ENCODE results near the gene TADA3. TPM values are rescaled to one million over a fixed set of nuclear protein-coding genes. Genes with fewer than 3 reads are reported as not detected.

Gene TADA3
- total and polyA plus RNA-seq, 2 of the 4 experiments (the other 2 are of a cell fraction), result 68.0 to 83.0 TPM

DNA sequence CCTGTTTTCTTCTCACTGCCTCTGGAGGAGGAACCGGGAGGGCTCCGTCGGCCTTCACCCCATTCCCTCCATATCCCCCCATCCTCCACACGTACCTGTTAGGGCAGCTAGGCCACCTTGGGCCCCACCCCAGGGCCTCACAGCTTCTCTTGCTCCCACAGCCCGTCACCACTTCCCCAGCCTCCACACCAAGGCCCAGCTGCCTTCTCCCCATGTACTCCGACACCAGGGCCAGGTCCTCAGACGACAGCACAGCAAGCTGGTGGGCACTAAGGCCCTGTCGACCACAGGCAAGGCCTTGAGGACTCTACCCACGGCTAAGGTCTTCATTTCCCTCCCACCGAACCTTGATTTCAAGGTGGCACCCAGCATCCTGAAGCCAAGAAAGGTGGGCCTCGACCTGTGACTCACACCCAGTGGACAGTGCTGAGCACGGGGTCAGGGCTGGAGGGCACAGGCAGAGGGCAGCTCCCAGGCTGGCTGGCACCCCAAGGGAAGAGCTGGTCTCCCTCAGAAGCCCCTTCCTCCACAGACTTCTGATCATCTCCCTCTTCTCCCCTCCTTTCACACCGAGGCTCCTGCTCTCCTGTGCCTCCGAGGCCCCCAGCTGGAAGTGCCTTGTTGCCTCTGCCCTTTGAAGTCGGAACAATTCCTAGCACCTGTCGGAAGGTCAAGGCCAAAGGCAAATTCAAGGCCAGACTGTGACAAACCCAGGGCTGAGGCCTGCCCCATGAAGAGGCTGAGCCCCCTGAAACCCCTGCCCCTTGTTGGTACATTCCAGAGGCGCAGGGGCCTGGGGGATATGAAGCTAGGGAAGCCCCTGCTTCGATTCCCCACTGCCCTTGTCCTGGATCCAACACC lies 42.5 kb upstream of the TADA3 start:
- H3K4ac ChIP-seq (ENCODE audit: low read depth, low read length), result no peak overlapping the region
- TF ChIP-seq FOS (IDR thresholded peaks at IDR 0.05; ENCODE audit: low read depth, low read length) (no peak), SMC3 (IDR thresholded peaks at IDR 0.05; ENCODE audit: low read depth, low read length) (no peak), RFX5 (IDR thresholded peaks at IDR 0.05; ENCODE audit: low read depth, low read length) (no peak), MXI1 (IDR thresholded peaks at IDR 0.05; ENCODE audit: borderline replicate concordance, low read depth, low read length) (no peak)
- TF ChIP-seq, protein P1, sequence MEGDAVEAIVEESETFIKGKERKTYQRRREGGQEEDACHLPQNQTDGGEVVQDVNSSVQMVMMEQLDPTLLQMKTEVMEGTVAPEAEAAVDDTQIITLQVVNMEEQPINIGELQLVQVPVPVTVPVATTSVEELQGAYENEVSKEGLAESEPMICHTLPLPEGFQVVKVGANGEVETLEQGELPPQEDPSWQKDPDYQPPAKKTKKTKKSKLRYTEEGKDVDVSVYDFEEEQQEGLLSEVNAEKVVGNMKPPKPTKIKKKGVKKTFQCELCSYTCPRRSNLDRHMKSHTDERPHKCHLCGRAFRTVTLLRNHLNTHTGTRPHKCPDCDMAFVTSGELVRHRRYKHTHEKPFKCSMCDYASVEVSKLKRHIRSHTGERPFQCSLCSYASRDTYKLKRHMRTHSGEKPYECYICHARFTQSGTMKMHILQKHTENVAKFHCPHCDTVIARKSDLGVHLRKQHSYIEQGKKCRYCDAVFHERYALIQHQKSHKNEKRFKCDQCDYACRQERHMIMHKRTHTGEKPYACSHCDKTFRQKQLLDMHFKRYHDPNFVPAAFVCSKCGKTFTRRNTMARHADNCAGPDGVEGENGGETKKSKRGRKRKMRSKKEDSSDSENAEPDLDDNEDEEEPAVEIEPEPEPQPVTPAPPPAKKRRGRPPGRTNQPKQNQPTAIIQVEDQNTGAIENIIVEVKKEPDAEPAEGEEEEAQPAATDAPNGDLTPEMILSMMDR (conservative IDR thresholded peaks at IDR 0.05; ENCODE audit: low read depth, low read length), result no peak
- no peak overlapping the region for H2AK5ac ChIP-seq (ENCODE audit: low read depth, low read length)
- H2AFZ ChIP-seq (replicated peaks; ENCODE audit: low read length, poor library complexity), result no peak overlapping the region
- peaks cover 48% of the 10 kb centered on the region for H3K36me3 ChIP-seq (ENCODE audit: control insufficient read depth, insufficient read depth, low read length)
- intact Hi-C loops (cut with micrococcal nuclease) (no loop called here), dilution Hi-C loops (cut with HindIII; ENCODE audit: low sequenced_read_pairs, unreplicated experiment) (no loop called here), in situ Hi-C loops (cut with MboI; ENCODE audit: low sequenced_read_pairs) (no loop called here)
- no peaks in the 10 kb centered on the region for H3K27me3 ChIP-seq (ENCODE audit: control insufficient read depth, insufficient read depth, low read length)
- H3K56ac ChIP-seq (ENCODE audit: extremely low read depth, insufficient read depth, low read length), result no peak overlapping the region
- H3K14ac ChIP-seq (replicated peaks; ENCODE audit: low read depth, low read length), result no peak overlapping the region
- H3K4me1 ChIP-seq (ENCODE audit: control insufficient read depth, insufficient read depth, low read length), result no peaks in the 10 kb centered on the region
- H3K4me2 ChIP-seq (ENCODE audit: low read depth, low read length), result no peak overlapping the region
- no peak overlapping the region for H3K27ac ChIP-seq (ENCODE audit: insufficient read depth, low read length)
- CTCF ChIA-PET, result no interaction called here
- no peak overlapping the region for H4K91ac ChIP-seq (ENCODE audit: insufficient read depth, low read depth, low read length)
- no peak overlapping the region for H4K5ac ChIP-seq (ENCODE audit: low read depth, low read length)
- no peak for ATAC-seq (ENCODE audit: low read depth)
- H3K9me1 ChIP-seq (ENCODE audit: insufficient read depth, low read length), result no peaks in the 10 kb centered on the region
- no peak overlapping the region for H2BK15ac ChIP-seq (ENCODE audit: low read depth, low read length)
- POLR2A ChIA-PET (ENCODE audit: unreplicated experiment), result interaction anchor here (0.8 kb wide), 1 partner anchor 9 kb away, joined by 3 read pairs; no protein-coding TSS in a partner anchor
- no peaks in the 10 kb centered on the region; a peak in 2 of 4 replicates for H3K79me1 ChIP-seq (ENCODE audit: low read depth in 1 of 2, low read length in 2 of 2)
- H3K23ac ChIP-seq (ENCODE audit: low read depth, low read length), result no peak overlapping the region
- no peak overlapping the region for H2AK9ac ChIP-seq (replicated peaks; ENCODE audit: low read depth, low read length, poor library complexity)
- H2BK120ac ChIP-seq (ENCODE audit: low read depth, low read length), result no peak overlapping the region
- no peak for DNase-seq
- WGBS, 2 experiments (ENCODE audit: extremely low coverage in 2 of 2, insufficient read length in 1 of 2), result 88% methylated on average over 3 of the region's 18 CpGs; no CpG with 5 or more reads in 1 of the 2 experiments
- H2BK5ac ChIP-seq (ENCODE audit: low read depth, low read length, poor library complexity, severe bottlenecking), result no peak overlapping the region
- no peaks in the 10 kb centered on the region for H3K9me3 ChIP-seq (ENCODE audit: control insufficient read depth, insufficient read depth, low read length)
- no TSS peak for BruUV-seq (replicated peaks)
- H4K8ac ChIP-seq (ENCODE audit: low read depth in 2 of 2, low read length in 2 of 2), result no peak overlapping the region
- no peak overlapping the region for H3K18ac ChIP-seq (ENCODE audit: low read depth, low read length)
- no peak overlapping the region for H3K9ac ChIP-seq (ENCODE audit: low read depth, low read length)
- H2BK20ac ChIP-seq (ENCODE audit: low read depth, low read length), result no peak overlapping the region
- no peak overlapping the region for H3K4me3 ChIP-seq (ENCODE audit: insufficient read depth, low read depth, low read length)
- H4K20me1 ChIP-seq (ENCODE audit: insufficient read depth, low read length), result no peaks in the 10 kb centered on the region; the same call in 1 of the 2 replicates

Measured in IMR-90 (cell line).